Activated T-cell treated with anti-CD3 and anti-CD28 coated beads, Interleukin-2, amount 50 U/mL, for 4 hours (primary cell): ENCODE data around the gene ZNF180. TPM values are rescaled to one million over a fixed set of nuclear protein-coding genes. Genes with fewer than 3 reads are reported as not detected.

ENCODE experiments used
- ATAC-seq, 2 donors: fragments of 200-7000 bp; cut with Tn5 transposase; one replicate each; pipeline ENCODE4 v1.10.0; 2021
- DNase-seq: peaks from one replicate; pipeline ENCODE4 v3.0.0-alpha.2; 2020
- H3K27me3 Mint-ChIP-seq: one replicate; pipeline ENCODE4 v1.8.0; 2021; ENCODE audit warnings: low read depth, mixed read lengths
- H3K36me3 Mint-ChIP-seq: one replicate; pipeline ENCODE4 v1.8.0; 2022; ENCODE audit warnings: mixed read lengths; ENCODE audit not compliant: insufficient read depth
- H3K4me1 Mint-ChIP-seq: one replicate; pipeline ENCODE4 v1.8.0; 2021; ENCODE audit warnings: low read depth, mixed read lengths
- H3K4me3 Mint-ChIP-seq: one replicate; pipeline ENCODE4 v1.8.0; 2021; ENCODE audit warnings: mild to moderate bottlenecking, moderate library complexity, mixed read lengths
- H3K9me3 Mint-ChIP-seq: one replicate; pipeline ENCODE4 v1.8.0; 2021; ENCODE audit warnings: mixed read lengths
- total RNA-seq, 3 donors: library from RNA; stranded (reverse); gene quantifications; one replicate each; pipeline ENCODE4 v1.2.1, GENCODE V29; 2021

Gene ZNF180
- total RNA-seq, 3 donors from 2014 or later: 6.5 to 9.3 (median 7.4) TPM

GRCh38 chr19:44452367-44452766 lies 48.0 kb downstream of the ZNF180 start:
- DNase-seq: no peak
- no peak for ATAC-seq
- Mint-ChIP-seq H3K27me3 (peaks cover 4% of the 10 kb centered on the region), H3K4me3 (no peak overlapping the region), H3K36me3 (peaks cover 18% of the 10 kb centered on the region), H3K9me3 (peaks cover 59% of the 10 kb centered on the region), H3K4me1 (peaks cover 8% of the 10 kb centered on the region)

- DNase-seq: no peak
- Mint-ChIP-seq H3K4me3 (no peak overlapping the region), H3K27me3 (peaks cover 5% of the 10 kb centered on the region), H3K9me3 (peaks cover 64% of the 10 kb centered on the region), H3K4me1 (peaks cover 8% of the 10 kb centered on the region), H3K36me3 (peaks cover 19% of the 10 kb centered on the region)
- ATAC-seq: no peak
These were observed 48.6 kb downstream of the ZNF180 start for GRCh38 chr19:44451687-44452086.

GRCh38 chr19:44447916-44448674 lies 52.2 kb downstream of the ZNF180 start, which contains the start of gene ZNF229:
TSS of gene ZNF229 (minus strand) at chr19:44448472. CDS start at chr19:44442847, 5,625 bp downstream.
- Mint-ChIP-seq H3K27me3 (peaks cover 10% of the 10 kb centered on the region), H3K36me3 (peaks cover 43% of the 10 kb centered on the region), H3K4me3 (peak within 1 kb of the TSS; percentile 83), H3K9me3 (peaks cover 81% of the 10 kb centered on the region), H3K4me1 (peaks cover 8% of the 10 kb centered on the region)
- peak; percentile 96 to 97 for ATAC-seq
- DNase-seq: peak; percentile 46

GRCh38 chr19:44438441-44438840 lies 61.9 kb downstream of the ZNF180 start:
- H3K36me3 Mint-ChIP-seq: peaks cover 16% of the 10 kb centered on the region
- ATAC-seq: no peak
- H3K4me1 Mint-ChIP-seq: no peaks in the 10 kb centered on the region
- H3K27me3 Mint-ChIP-seq: no peaks in the 10 kb centered on the region
- no peak overlapping the region for H3K4me3 Mint-ChIP-seq
- peaks cover 59% of the 10 kb centered on the region for H3K9me3 Mint-ChIP-seq
- DNase-seq: no peak

- Mint-ChIP-seq H3K4me3 (no peak overlapping the region), H3K36me3 (peaks cover 19% of the 10 kb centered on the region), H3K27me3 (no peaks in the 10 kb centered on the region), H3K4me1 (no peaks in the 10 kb centered on the region), H3K9me3 (peaks cover 64% of the 10 kb centered on the region)
- no peak for ATAC-seq
- no peak for DNase-seq
These were observed 64.9 kb downstream of the ZNF180 start for GRCh38 chr19:44435441-44435840.

GRCh38 chr19:44430956-44431355 lies 69.4 kb downstream of the ZNF180 start:
- no peak overlapping the region for H3K4me3 Mint-ChIP-seq
- ATAC-seq (no peak), DNase-seq (no peak)
- peaks cover 23% of the 10 kb centered on the region for H3K36me3 Mint-ChIP-seq
- no peaks in the 10 kb centered on the region for H3K4me1 Mint-ChIP-seq
- H3K27me3 Mint-ChIP-seq: no peaks in the 10 kb centered on the region
- peaks cover 74% of the 10 kb centered on the region for H3K9me3 Mint-ChIP-seq

Other genes starting within 250 kb of the ZNF180 start
- gene ZNF233, start 240.6 kb downstream of the ZNF180 start, total RNA-seq: not detected
- gene ZNF235, start 195.5 kb downstream of the ZNF180 start, total RNA-seq: 1 to 10 TPM in 2 of 3 donors, under 1 TPM in 1; 0.99 to 2.4 (median 1.6) TPM
- under 1 TPM in 1 of 3 donors, not detected in 2; 0.53 TPM for gene ZNF112, start 143.8 kb downstream of the ZNF180 start, total RNA-seq
- under 1 TPM; 0.19 to 0.35 (median 0.29) TPM for gene ZNF285, start 98.9 kb downstream of the ZNF180 start, total RNA-seq
- gene ZNF229, start 52.0 kb downstream of the ZNF180 start, total RNA-seq: under 1 TPM; 0.76 to 0.99 (median 0.95) TPM
- not detected for gene CEACAM20, start 29.2 kb upstream of the ZNF180 start, total RNA-seq
- not detected for gene IGSF23, start 113.0 kb upstream of the ZNF180 start, total RNA-seq
- gene PVR, start 143.4 kb upstream of the ZNF180 start, total RNA-seq: 10 to 100 TPM in 1 of 3 donors, 1 to 10 TPM in 2; 8.5 to 13.9 (median 9.9) TPM
- under 1 TPM; 0.33 to 0.86 (median 0.74) TPM for gene CEACAM19, start 171.0 kb upstream of the ZNF180 start, total RNA-seq
- not detected for gene CEACAM16, start 198.6 kb upstream of the ZNF180 start, total RNA-seq
- 10 to 100 TPM; 27.9 to 35.3 (median 34.6) TPM for gene BCL3, start 248.2 kb upstream of the ZNF180 start, total RNA-seq